Measurements from ENCODE around the gene CLNK. TPM values are rescaled to one million over a fixed set of nuclear protein-coding genes. Genes with fewer than 3 reads are reported as not detected.

The CLNK gene
- total RNA-seq, 1 donor from 2014 or later: 0.79 TPM

DNA sequence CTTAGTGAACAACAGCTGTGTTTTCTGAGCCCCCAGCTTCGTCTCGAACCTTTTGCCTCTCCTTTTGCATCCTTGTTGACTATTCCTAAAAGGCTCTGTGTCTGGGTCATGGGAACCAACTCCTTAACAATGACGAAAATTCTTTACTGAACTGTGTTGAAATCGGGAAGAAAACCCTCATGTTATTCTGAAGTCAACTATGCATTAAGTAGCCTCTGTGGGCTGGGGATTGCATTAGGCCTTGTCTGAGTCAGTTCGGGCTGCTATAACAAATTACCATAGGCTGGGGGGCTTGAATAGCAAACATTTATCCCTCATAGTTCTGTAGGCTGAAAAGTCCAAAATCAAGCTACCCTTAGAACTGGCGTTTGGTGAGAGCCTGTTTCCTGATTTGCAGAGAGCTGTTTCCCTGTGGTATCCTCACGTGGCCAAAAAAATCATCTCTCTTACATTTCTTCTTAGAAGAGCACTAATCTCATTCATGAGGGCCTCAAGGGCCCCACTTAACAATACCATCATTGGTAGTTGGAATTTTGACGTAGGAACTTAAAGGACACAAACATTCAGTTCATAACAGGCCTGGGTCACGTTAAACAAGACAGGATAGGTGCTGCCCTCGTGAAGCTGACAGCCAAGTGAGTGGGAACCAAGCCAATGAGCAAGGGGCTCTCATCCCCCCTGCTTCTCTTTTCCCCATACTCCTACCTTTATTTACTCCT is 75.9 kb downstream of the CLNK start:
- intact Hi-C loops (cut with micrococcal nuclease): no loop called here
- H3K27ac Mint-ChIP-seq: no peak overlapping the region

DNA sequence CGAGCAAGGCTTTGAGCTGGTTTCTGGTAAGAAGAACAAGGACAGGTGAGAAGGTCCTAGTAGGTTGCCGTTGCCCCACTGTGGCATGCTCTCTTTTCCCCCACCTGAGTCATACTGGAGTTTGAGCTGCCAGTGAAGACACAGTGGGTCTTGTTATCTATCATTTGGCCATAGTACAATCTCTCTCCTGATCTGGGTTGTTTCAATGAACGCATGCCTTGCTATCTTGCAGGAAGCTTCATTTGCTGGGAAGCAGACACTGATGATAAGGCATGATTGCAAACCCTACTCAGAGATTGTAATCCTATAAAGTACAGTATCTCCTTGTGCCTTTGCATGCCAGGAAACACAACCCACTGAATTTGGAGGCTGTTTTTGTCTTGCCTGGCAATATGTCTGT is 77.4 kb downstream of the CLNK start:
- intact Hi-C loops (cut with micrococcal nuclease): no loop called here
- Mint-ChIP-seq H3K4me1 (no peaks in the 10 kb centered on the region), H3K36me3 (ENCODE audit: low read depth) (no peaks in the 10 kb centered on the region), H3K27me3 (no peaks in the 10 kb centered on the region), H3K9me3 (no peaks in the 10 kb centered on the region), H3K4me3 (no peak overlapping the region), H3K27ac (no peak overlapping the region)
- DNase-seq: no peak

More for the DNA sequence above, 75.9 kb downstream of the CLNK start:
- Mint-ChIP-seq H3K4me1 (no peaks in the 10 kb centered on the region), H3K4me3 (no peak overlapping the region), H3K36me3 (ENCODE audit: low read depth) (no peaks in the 10 kb centered on the region), H3K27me3 (no peaks in the 10 kb centered on the region), H3K9me3 (no peaks in the 10 kb centered on the region)
- DNase-seq: no peak

DNA sequence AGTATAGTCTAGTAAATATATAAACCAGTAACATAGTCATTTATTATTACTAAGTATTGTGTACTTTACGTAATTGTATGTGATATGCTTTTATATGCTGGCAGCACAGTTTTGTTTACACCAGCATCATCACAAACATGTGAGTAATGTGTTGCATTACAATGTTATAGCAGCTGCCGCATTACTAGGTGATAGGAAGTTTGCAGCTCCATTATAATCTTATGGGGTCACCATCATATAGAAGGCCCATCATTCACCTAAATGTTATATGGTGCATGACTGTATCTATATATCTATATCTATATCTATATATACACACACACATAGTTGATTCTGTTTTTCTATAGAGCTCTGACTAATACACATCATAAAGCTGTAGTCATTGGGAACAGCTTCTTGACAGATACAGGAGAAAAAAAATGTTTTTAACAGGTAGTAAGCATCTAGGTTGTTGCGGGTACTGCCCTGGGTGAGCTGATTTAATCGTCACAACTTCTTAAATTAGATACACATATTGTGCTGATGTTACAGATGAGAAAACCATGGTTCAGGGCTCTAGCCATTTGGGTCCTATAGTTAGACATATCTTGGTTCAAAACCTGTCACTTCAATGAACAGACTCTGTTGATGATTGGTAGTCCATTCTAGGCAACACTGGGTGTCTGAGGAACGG is 77.9 kb downstream of the CLNK start:
- H3K9me3 Mint-ChIP-seq: no peaks in the 10 kb centered on the region
- H3K27ac Mint-ChIP-seq: no peak overlapping the region
- no peak for DNase-seq
- no peaks in the 10 kb centered on the region for H3K4me1 Mint-ChIP-seq
- H3K36me3 Mint-ChIP-seq (ENCODE audit: low read depth): no peaks in the 10 kb centered on the region
- H3K27me3 Mint-ChIP-seq: no peaks in the 10 kb centered on the region
- intact Hi-C loops (cut with micrococcal nuclease): no loop called here
- no peak overlapping the region for H3K4me3 Mint-ChIP-seq

DNA sequence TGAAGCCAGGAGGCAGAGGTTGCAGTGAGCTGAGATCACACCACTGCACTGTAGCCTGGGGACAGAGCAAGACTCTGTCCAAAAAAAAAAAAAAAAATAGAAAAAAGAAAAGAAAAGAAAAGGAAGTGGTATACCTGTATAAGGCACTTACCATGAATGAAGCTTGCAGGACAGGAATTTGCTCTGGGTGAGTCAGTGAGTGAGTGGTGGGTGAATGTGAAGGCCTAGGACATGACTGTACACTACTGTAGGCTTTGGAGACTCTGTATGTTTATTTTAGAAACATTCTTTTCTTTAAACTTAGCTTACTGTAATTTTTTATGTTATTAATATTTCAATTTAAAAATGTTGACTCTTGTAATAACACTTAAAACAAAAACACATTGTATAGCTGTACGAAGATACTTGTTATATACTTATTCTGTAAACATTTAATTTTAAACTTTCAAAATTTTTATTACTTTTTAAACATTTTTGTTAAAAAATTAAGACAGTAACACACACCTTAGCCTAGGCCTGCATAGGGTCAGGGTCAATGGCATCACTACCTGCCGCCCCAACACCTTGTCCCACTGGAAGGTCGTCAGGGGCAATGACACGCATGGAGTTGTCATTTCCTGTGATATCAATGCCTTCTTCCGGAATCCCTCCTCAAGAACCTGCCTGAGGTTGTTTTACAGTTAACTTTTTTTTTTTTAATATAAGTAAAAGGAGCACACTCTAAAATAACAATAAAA is 78.7 kb downstream of the CLNK start:
- Mint-ChIP-seq H3K9me3 (no peaks in the 10 kb centered on the region), H3K27me3 (no peaks in the 10 kb centered on the region), H3K4me3 (no peak overlapping the region), H3K4me1 (no peaks in the 10 kb centered on the region), H3K36me3 (ENCODE audit: low read depth) (no peaks in the 10 kb centered on the region), H3K27ac (no peak overlapping the region)
- no peak for DNase-seq
- intact Hi-C loops (cut with micrococcal nuclease): no loop called here

DNA sequence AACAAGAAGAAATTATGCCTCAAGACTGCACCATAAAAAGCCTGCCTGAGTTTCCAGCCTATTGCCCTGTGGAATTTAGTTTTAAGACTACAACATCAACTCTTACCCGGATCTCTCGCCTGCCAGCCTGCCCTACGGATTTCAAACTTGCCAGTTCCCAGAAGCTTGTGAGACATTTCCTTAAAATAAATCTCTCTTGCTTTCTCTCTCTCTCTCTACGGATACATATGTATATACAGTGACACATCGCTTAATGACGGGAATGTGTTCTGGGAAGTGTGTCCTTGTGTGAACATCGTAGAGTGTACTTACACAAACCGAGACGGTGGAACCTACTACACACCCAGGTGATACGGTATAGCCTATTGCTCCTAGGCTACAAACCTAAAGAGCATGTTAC is 79.5 kb downstream of the CLNK start:
- intact Hi-C loops (cut with micrococcal nuclease): no loop called here
- no peak overlapping the region for H3K4me3 Mint-ChIP-seq
- H3K27ac Mint-ChIP-seq: no peak overlapping the region
- no peaks in the 10 kb centered on the region for H3K27me3 Mint-ChIP-seq
- no peaks in the 10 kb centered on the region for H3K4me1 Mint-ChIP-seq
- H3K9me3 Mint-ChIP-seq: no peaks in the 10 kb centered on the region
- no peak for DNase-seq
- H3K36me3 Mint-ChIP-seq (ENCODE audit: low read depth): no peaks in the 10 kb centered on the region

- H3K27me3 Mint-ChIP-seq: no peaks in the 10 kb centered on the region
- no peaks in the 10 kb centered on the region for H3K4me1 Mint-ChIP-seq
- H3K27ac Mint-ChIP-seq: no peak overlapping the region
- no peaks in the 10 kb centered on the region for H3K9me3 Mint-ChIP-seq
- no peaks in the 10 kb centered on the region for H3K36me3 Mint-ChIP-seq (ENCODE audit: low read depth)
- H3K4me3 Mint-ChIP-seq: no peak overlapping the region
- intact Hi-C loops (cut with micrococcal nuclease): no loop called here
- no peak for DNase-seq
Measured at GRCh38 chr4:10599574-10599973, 85.0 kb downstream of the CLNK start.

DNA sequence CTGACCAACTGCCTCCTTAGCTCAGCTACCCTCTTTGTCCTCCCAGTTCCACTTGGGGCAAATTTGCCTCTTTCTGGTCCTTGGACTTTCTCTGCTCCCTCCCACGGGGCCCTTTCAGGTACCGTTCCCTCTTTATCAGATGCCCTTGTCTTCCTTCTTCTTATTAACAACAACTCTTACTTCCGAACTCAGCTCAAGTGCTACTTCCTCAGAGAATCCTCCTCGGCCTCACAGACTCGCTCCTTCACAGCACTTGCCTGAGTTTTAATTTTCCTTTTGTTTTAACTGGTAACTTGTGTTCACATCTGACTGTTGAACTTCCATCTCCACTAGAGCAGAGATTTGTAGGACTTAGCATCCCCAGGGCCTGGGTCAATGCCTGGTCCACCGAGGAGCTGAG is 85.7 kb downstream of the CLNK start:
- H3K9me3 Mint-ChIP-seq: no peaks in the 10 kb centered on the region
- no peak overlapping the region for H3K27ac Mint-ChIP-seq
- no peaks in the 10 kb centered on the region for H3K36me3 Mint-ChIP-seq (ENCODE audit: low read depth)
- no peak overlapping the region for H3K4me3 Mint-ChIP-seq
- no peak for DNase-seq
- no peaks in the 10 kb centered on the region for H3K27me3 Mint-ChIP-seq
- no peaks in the 10 kb centered on the region for H3K4me1 Mint-ChIP-seq
- intact Hi-C loops (cut with micrococcal nuclease): no loop called here

- Mint-ChIP-seq H3K27ac (no peak overlapping the region), H3K27me3 (no peaks in the 10 kb centered on the region), H3K36me3 (ENCODE audit: low read depth) (no peaks in the 10 kb centered on the region), H3K4me1 (no peaks in the 10 kb centered on the region), H3K9me3 (no peaks in the 10 kb centered on the region), H3K4me3 (no peak overlapping the region)
- DNase-seq: no peak
- intact Hi-C loops (cut with micrococcal nuclease): no loop called here
Measured at GRCh38 chr4:10596586-10597290, 87.8 kb downstream of the CLNK start.

GRCh38 chr4:10593130-10593529 is 91.4 kb downstream of the CLNK start:
- H3K4me1 Mint-ChIP-seq: peaks cover 8% of the 10 kb centered on the region

GRCh38 chr4:10590896-10591295 is 93.7 kb downstream of the CLNK start:
- no peak overlapping the region for H3K27ac Mint-ChIP-seq
- no peaks in the 10 kb centered on the region for H3K36me3 Mint-ChIP-seq (ENCODE audit: low read depth)
- no peaks in the 10 kb centered on the region for H3K27me3 Mint-ChIP-seq
- intact Hi-C loops (cut with micrococcal nuclease): no loop called here
- peaks cover 12% of the 10 kb centered on the region for H3K4me1 Mint-ChIP-seq
- no peak for DNase-seq
- no peaks in the 10 kb centered on the region for H3K9me3 Mint-ChIP-seq
- H3K4me3 Mint-ChIP-seq: no peak overlapping the region

More at GRCh38 chr4:10593130-10593529, 91.4 kb downstream of the CLNK start:
- Mint-ChIP-seq H3K36me3 (ENCODE audit: low read depth) (no peaks in the 10 kb centered on the region), H3K9me3 (no peaks in the 10 kb centered on the region), H3K27ac (no peak overlapping the region), H3K27me3 (no peaks in the 10 kb centered on the region), H3K4me3 (no peak overlapping the region)
- no peak for DNase-seq
- intact Hi-C loops (cut with micrococcal nuclease): no loop called here

GRCh38 chr4:10589799-10590198 is 94.8 kb downstream of the CLNK start:
- intact Hi-C loops (cut with micrococcal nuclease): no loop called here
- H3K27me3 Mint-ChIP-seq: no peaks in the 10 kb centered on the region
- DNase-seq: no peak

GRCh38 chr4:10589321-10589720 is 95.2 kb downstream of the CLNK start:
- no peaks in the 10 kb centered on the region for H3K9me3 Mint-ChIP-seq
- no peaks in the 10 kb centered on the region for H3K27me3 Mint-ChIP-seq

More at GRCh38 chr4:10589799-10590198, 94.8 kb downstream of the CLNK start:
- peaks cover 12% of the 10 kb centered on the region for H3K4me1 Mint-ChIP-seq
- no peak overlapping the region for H3K27ac Mint-ChIP-seq
- no peaks in the 10 kb centered on the region for H3K9me3 Mint-ChIP-seq
- no peak overlapping the region for H3K4me3 Mint-ChIP-seq
- H3K36me3 Mint-ChIP-seq (ENCODE audit: low read depth): no peaks in the 10 kb centered on the region

DNA sequence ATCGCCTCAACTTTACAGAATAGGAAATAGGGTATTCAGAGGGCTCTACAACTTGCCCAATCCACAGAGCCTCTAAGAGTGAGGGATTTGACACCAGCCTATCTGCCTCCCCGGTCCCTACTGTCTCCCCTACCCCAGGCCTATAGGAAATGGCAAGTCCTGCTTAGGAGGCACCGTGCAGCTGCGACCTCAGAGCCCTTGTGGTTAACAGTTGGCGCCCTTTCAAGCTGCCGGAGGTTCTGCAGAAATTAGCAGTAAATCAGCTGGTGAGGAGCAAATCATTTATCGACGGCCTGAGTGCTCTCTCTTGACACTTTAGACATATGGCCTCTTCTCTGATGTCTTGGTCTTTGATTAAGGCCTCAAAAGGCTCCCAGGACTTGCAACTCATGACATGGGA is 96.9 kb downstream of the CLNK start:
- Mint-ChIP-seq H3K27ac (no peak overlapping the region), H3K4me1 (peaks cover 26% of the 10 kb centered on the region), H3K27me3 (no peaks in the 10 kb centered on the region), H3K36me3 (ENCODE audit: low read depth) (no peaks in the 10 kb centered on the region), H3K9me3 (no peaks in the 10 kb centered on the region), H3K4me3 (no peak overlapping the region)
- intact Hi-C loops (cut with micrococcal nuclease): no loop called here
- peak; percentile 62 for DNase-seq

More at GRCh38 chr4:10589321-10589720, 95.2 kb downstream of the CLNK start:
- intact Hi-C loops (cut with micrococcal nuclease): no loop called here
- no peak for DNase-seq
- Mint-ChIP-seq H3K4me3 (no peak overlapping the region), H3K27ac (no peak overlapping the region), H3K4me1 (peaks cover 17% of the 10 kb centered on the region), H3K36me3 (ENCODE audit: low read depth) (no peaks in the 10 kb centered on the region)

DNA sequence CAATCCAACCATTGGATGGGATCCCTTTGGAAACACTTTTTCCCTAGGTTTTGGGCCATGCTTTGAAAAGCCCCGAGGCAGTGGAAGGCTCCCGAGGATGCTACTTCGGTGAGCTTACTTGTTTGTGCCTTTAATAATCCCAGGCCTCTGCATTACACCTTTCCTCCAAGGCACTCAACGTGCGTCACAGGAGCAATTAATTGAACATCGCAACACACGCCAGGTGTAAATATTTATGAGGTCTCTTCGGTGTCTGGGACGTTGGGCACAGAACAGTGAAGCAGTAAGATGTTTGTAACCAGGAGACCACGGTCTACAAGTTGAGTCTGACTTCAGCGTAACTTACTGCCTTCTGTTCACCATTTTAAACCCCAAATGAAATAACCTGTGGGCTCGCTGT is 97.3 kb downstream of the CLNK start:
- Mint-ChIP-seq H3K27me3 (no peaks in the 10 kb centered on the region), H3K27ac (no peak overlapping the region), H3K9me3 (no peaks in the 10 kb centered on the region), H3K4me1 (peaks cover 26% of the 10 kb centered on the region), H3K4me3 (no peak overlapping the region), H3K36me3 (ENCODE audit: low read depth) (no peaks in the 10 kb centered on the region)
- intact Hi-C loops (cut with micrococcal nuclease): no loop called here
- DNase-seq: no peak

Data from activated CD4-positive, alpha-beta T cell treated with anti-CD3 and anti-CD28 coated beads, Interleukin-2, amount 10 ng/mL, durations not matched to agents 24 days and 14 days (primary cell).